Panc1 (cell line): Measurements from ENCODE around the gene WDR27. TPM values are rescaled to one million over a fixed set of nuclear protein-coding genes. Genes with fewer than 3 reads are reported as not detected.

Source experiments
- ATAC-seq: fragments of 200-7000 bp; cut with Tn5 transposase; 2 replicates; pipeline ENCODE4 v1.9.1; 2020; ENCODE audit warnings: mild to moderate bottlenecking, moderate library complexity
- BruUV-seq: library from RNA; stranded (reverse); fragments of 400-500 nt; replicated peaks from 2 replicates; lab custom pipeline; 2021; lab: Mats Ljungman, UMichigan
- CTCF ChIA-PET: fragments of 300-600 bp; sonication (Branson Sonifier 250); formaldehyde crosslinking; loops from one replicate; lab custom pipeline; 2022; ENCODE audit warnings: antibody characterized with exemption; lab: Charles Lee
- POLR2A ChIA-PET: fragments of 300-600 bp; sonication (Branson Sonifier 250); formaldehyde crosslinking; loops from one replicate; lab custom pipeline; 2022; ENCODE audit warnings: antibody characterized with exemption; lab: Charles Lee
- DNase-seq: peaks from one replicate; pipeline ENCODE4 v3.0.0-alpha.2; 2010; ENCODE audit warnings: low read depth, low spot score
- H3K27ac ChIP-seq: 2 replicates; pipeline ENCODE4 v1.5.1; 2011; ENCODE audit warnings: mild to moderate bottlenecking, low read length, inconsistent platforms
- H3K27me3 ChIP-seq: fragments of 200-500 bp; sonication (Bioruptor generic); 2 replicates; pipeline ENCODE4 v1.6.0; 2014; ENCODE audit warnings: low read length, inconsistent platforms; ENCODE audit not compliant: control insufficient read depth, insufficient read depth
- H3K36me3 ChIP-seq: fragments of 200-500 bp; sonication (Bioruptor generic); 2 replicates; pipeline ENCODE4 v1.5.1; 2014; ENCODE audit warnings: inconsistent platforms, mild to moderate bottlenecking, low read length, moderate library complexity; ENCODE audit not compliant: control insufficient read depth, insufficient read depth
- H3K4me1 ChIP-seq: 2 replicates; pipeline ENCODE4 v1.5.1; 2011; ENCODE audit warnings: inconsistent platforms, mild to moderate bottlenecking, low read length, moderate library complexity; ENCODE audit not compliant: control insufficient read depth, insufficient read depth
- H3K4me3 ChIP-seq, 2 experiments: 2 replicates each; pipeline ENCODE4 v1.5.1; 2011 to 2012; ENCODE audit warnings: low read depth in 2 of 2, low read length in 2 of 2, mild to moderate bottlenecking in 2 of 2, inconsistent platforms in 1 of 2, moderate library complexity in 1 of 2
- H3K9me3 ChIP-seq: fragments of 200-500 bp; sonication (Bioruptor generic); 2 replicates; pipeline ENCODE4 v1.5.1; 2014; ENCODE audit warnings: low read depth, mild to moderate bottlenecking, inconsistent platforms, low read length, moderate library complexity; ENCODE audit not compliant: control insufficient read depth, insufficient read depth
- POLR2AphosphoS5 ChIP-seq: IDR thresholded peaks from 2 replicates; pipeline ENCODE4 v1.6.1; 2012; ENCODE audit warnings: mild to moderate bottlenecking, low read depth, low read length, moderate library complexity
- SIN3A ChIP-seq: IDR thresholded peaks from 2 replicates; pipeline ENCODE4 v1.6.1; 2012; ENCODE audit warnings: low read depth, mild to moderate bottlenecking, low read length, moderate library complexity, borderline replicate concordance; ENCODE audit not compliant: insufficient read depth
- TCF7L2 ChIP-seq: IDR thresholded peaks from 2 replicates; pipeline ENCODE4 v1.6.1; 2011; ENCODE audit warnings: mild to moderate bottlenecking, low read depth, low read length, inconsistent platforms
- in situ Hi-C: cut with HindIII; loops from 2 replicates; pipeline ENCODE4 v1.10.0; 2016; ENCODE audit warnings: low sequenced_read_pairs, low pct_unique_long_range_greater_than_20kb
- intact Hi-C: fragments of 100-400 bp; cut with micrococcal nuclease; formaldehyde crosslinking; loops from one replicate; pipeline ENCODE4 v1.10.0; 2022; ENCODE audit not compliant: unreplicated experiment
- total RNA-seq: library from RNA; stranded (reverse); gene quantifications from one replicate; pipeline ENCODE4 v1.2.1, GENCODE V29; 2021; ENCODE audit not compliant: unreplicated experiment
- TF ChIP-seq, protein P1 (sequence below), 2 experiments: IDR thresholded peaks; 2 replicates each; pipeline ENCODE4 v1.6.1; 2011 to 2012; ENCODE audit warnings: low read depth in 2 of 2, control low read depth in 1 of 2, low read length in 1 of 2, mild to moderate bottlenecking in 1 of 2, moderate library complexity in 1 of 2; ENCODE audit not compliant: insufficient read depth in 1 of 2
- TF ChIP-seq, protein P2 (sequence below): fragments of 450-650 bp; IDR thresholded peaks from 2 replicates; pipeline ENCODE4 v1.5.1; 2017; ENCODE audit warnings: mild to moderate bottlenecking

WDR27 gene
- total RNA-seq, 1 experiment from 2014 or later = 56.3 TPM

DNA sequence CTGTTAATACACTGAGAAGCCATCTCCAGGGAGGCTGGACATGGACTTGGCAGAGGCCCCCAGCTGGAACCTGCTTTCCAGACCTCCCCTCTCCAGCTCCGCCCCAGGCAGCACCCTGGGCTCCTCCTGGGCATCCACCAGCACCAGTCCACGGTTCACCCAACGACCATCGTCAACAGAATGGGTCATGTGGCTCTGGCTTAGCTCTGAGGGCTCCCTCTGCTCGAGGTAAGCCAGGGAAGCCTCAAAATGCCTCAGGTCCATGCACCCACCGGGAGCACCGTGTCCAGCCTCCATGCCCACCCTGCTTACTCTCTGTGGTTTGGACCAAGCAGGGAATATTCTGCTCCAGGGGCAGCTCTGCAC lies 40.5 kb downstream of the WDR27 start:
- no peak overlapping the region for H3K27ac ChIP-seq
- no peaks in the 10 kb centered on the region for H3K9me3 ChIP-seq
- no peaks in the 10 kb centered on the region for H3K27me3 ChIP-seq
- POLR2A ChIA-PET = no interaction called here
- DNase-seq = no peak
- no TSS peak for BruUV-seq
- CTCF ChIA-PET = no interaction called here
- TF ChIP-seq, protein P1, sequence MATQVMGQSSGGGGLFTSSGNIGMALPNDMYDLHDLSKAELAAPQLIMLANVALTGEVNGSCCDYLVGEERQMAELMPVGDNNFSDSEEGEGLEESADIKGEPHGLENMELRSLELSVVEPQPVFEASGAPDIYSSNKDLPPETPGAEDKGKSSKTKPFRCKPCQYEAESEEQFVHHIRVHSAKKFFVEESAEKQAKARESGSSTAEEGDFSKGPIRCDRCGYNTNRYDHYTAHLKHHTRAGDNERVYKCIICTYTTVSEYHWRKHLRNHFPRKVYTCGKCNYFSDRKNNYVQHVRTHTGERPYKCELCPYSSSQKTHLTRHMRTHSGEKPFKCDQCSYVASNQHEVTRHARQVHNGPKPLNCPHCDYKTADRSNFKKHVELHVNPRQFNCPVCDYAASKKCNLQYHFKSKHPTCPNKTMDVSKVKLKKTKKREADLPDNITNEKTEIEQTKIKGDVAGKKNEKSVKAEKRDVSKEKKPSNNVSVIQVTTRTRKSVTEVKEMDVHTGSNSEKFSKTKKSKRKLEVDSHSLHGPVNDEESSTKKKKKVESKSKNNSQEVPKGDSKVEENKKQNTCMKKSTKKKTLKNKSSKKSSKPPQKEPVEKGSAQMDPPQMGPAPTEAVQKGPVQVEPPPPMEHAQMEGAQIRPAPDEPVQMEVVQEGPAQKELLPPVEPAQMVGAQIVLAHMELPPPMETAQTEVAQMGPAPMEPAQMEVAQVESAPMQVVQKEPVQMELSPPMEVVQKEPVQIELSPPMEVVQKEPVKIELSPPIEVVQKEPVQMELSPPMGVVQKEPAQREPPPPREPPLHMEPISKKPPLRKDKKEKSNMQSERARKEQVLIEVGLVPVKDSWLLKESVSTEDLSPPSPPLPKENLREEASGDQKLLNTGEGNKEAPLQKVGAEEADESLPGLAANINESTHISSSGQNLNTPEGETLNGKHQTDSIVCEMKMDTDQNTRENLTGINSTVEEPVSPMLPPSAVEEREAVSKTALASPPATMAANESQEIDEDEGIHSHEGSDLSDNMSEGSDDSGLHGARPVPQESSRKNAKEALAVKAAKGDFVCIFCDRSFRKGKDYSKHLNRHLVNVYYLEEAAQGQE (IDR thresholded peaks at IDR 0.05; ENCODE audit: insufficient read depth in 1 of 2, low read depth in 2 of 2, low read length in 1 of 2) = no peak
- TF ChIP-seq POLR2AphosphoS5 = no peak
- TF ChIP-seq, protein P2, sequence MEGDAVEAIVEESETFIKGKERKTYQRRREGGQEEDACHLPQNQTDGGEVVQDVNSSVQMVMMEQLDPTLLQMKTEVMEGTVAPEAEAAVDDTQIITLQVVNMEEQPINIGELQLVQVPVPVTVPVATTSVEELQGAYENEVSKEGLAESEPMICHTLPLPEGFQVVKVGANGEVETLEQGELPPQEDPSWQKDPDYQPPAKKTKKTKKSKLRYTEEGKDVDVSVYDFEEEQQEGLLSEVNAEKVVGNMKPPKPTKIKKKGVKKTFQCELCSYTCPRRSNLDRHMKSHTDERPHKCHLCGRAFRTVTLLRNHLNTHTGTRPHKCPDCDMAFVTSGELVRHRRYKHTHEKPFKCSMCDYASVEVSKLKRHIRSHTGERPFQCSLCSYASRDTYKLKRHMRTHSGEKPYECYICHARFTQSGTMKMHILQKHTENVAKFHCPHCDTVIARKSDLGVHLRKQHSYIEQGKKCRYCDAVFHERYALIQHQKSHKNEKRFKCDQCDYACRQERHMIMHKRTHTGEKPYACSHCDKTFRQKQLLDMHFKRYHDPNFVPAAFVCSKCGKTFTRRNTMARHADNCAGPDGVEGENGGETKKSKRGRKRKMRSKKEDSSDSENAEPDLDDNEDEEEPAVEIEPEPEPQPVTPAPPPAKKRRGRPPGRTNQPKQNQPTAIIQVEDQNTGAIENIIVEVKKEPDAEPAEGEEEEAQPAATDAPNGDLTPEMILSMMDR = no peak
- TF ChIP-seq SIN3A = no peak
- TF ChIP-seq TCF7L2 = no peak
- H3K4me1 ChIP-seq = no peaks in the 10 kb centered on the region
- intact Hi-C loops (no loop called here), in situ Hi-C loops (no loop called here)
- H3K4me3 ChIP-seq = no peak overlapping the region
- peaks cover 7% of the 10 kb centered on the region for H3K36me3 ChIP-seq
- no peak for ATAC-seq

DNA sequence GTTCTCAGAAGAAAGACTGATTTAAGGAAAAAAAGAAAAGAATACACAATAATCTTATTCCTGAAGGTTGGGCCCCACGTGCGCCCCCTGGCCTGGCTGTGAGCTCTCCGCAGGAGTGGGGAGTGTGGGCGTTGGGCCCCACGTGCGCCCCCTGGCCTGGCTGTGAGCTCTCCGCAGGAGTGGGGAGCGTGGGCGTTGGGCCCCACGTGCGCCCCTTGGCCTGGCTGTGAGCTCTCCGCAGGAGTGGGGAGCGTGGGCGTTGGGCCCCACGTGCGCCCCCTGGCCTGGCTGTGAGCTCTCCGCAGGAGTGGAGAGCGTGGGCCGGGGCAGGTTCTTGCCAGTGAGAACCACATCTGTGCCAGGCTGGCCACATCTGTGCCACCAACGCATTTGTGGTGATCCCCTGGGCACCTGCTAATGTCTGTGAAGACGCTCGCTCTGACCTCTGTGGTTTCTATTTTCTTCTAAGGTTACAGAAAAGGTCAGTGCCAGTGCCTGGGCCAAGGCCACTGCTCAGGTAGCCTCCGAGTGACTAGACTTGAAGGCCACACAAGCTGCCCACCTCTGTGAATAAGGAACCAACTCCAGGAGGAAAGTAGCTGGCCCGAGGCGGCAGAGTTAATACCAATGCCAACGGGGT lies 41.0 kb downstream of the WDR27 start:
- no peak overlapping the region for H3K4me3 ChIP-seq
- TF ChIP-seq SIN3A = no peak
- no peak for TF ChIP-seq POLR2AphosphoS5
- TF ChIP-seq, protein P1 (IDR thresholded peaks at IDR 0.05; ENCODE audit: insufficient read depth in 1 of 2, low read depth in 2 of 2, low read length in 1 of 2) = no peak
- TF ChIP-seq, protein P2 = no peak
- no peak for TF ChIP-seq TCF7L2
- intact Hi-C loops = no loop called here
- no TSS peak for BruUV-seq
- peaks cover 5% of the 10 kb centered on the region for H3K36me3 ChIP-seq
- ChIA-PET CTCF (no interaction called here), POLR2A (no interaction called here)
- no peaks in the 10 kb centered on the region for H3K27me3 ChIP-seq
- H3K27ac ChIP-seq = no peak overlapping the region
- ATAC-seq (no peak), DNase-seq (no peak)
- no peaks in the 10 kb centered on the region for H3K4me1 ChIP-seq
- in situ Hi-C loops = no loop called here
- H3K9me3 ChIP-seq = no peaks in the 10 kb centered on the region
